Immature natural killer cell (primary cell): ENCODE measurements around the gene PRPSAP1. TPM values are rescaled to one million over a fixed set of nuclear protein-coding genes. Genes with fewer than 3 reads are reported as not detected.

Experiments used
- DNase-seq, 3 donors: peaks; one replicate each; pipeline ENCODE4 v3.0.0; 2022; ENCODE audit warnings: mixed read lengths in 1 of 3
- H3K27ac Mint-ChIP-seq, 6 donors: one replicate each; pipeline ENCODE4 v1.8.0; 2020; ENCODE audit warnings: mixed read lengths in 6 of 6, mild to moderate bottlenecking in 5 of 6, inconsistent platforms in 4 of 6, moderate library complexity in 3 of 6
- H3K27me3 Mint-ChIP-seq, 3 donors: one replicate each; pipeline ENCODE4 v1.8.0; 2020 to 2021; ENCODE audit warnings: low read depth in 3 of 3, mild to moderate bottlenecking in 3 of 3, mixed read lengths in 3 of 3, moderate library complexity in 3 of 3, inconsistent platforms in 1 of 3
- H3K36me3 Mint-ChIP-seq, 3 donors: one replicate each; pipeline ENCODE4 v1.8.0; 2020; ENCODE audit warnings: mixed read lengths in 3 of 3, inconsistent platforms in 2 of 3, mild to moderate bottlenecking in 2 of 3
- H3K4me1 Mint-ChIP-seq, 2 donors: one replicate each; pipeline ENCODE4 v1.8.0; 2020; ENCODE audit warnings: inconsistent platforms in 2 of 2, mild to moderate bottlenecking in 2 of 2, mixed read lengths in 2 of 2, moderate library complexity in 1 of 2
- H3K4me3 Mint-ChIP-seq, 5 donors: one replicate each; pipeline ENCODE4 v1.8.0; 2020; ENCODE audit warnings: mild to moderate bottlenecking in 5 of 5, mixed read lengths in 5 of 5, inconsistent platforms in 3 of 5, moderate library complexity in 3 of 5
- H3K9me3 Mint-ChIP-seq, 6 donors: one replicate each; pipeline ENCODE4 v1.8.0; 2020; ENCODE audit warnings: mild to moderate bottlenecking in 6 of 6, mixed read lengths in 6 of 6, inconsistent platforms in 4 of 6, moderate library complexity in 3 of 6
- polyA plus RNA-seq, 3 donors: library from polyadenylated mRNA; unstranded; fragments of 300-500 nt; fragmentation: Illumina TruSeq; gene quantifications; one replicate each; pipeline ENCODE4 v1.2.3, GENCODE V29; 2021

PRPSAP1 gene
- polyA plus RNA-seq, 3 donors from 2014 or later, result 59.8 to 87.6 (median 75.5) TPM

- H3K4me3 Mint-ChIP-seq, result peak overlapping the region; percentile 63 to 85 (median 79)
Measured at GRCh38 chr17:76262732-76263344, 90.9 kb downstream of the PRPSAP1 start.

GRCh38 chr17:76261421-76262215 is 92.1 kb downstream of the PRPSAP1 start:
- Mint-ChIP-seq H3K4me3 (peak overlapping the region; percentile 47 to 85 (median 67)), H3K4me1 (peaks cover 45 to 48% of the 10 kb centered on the region in 2 donors)

More at GRCh38 chr17:76262732-76263344, 90.9 kb downstream of the PRPSAP1 start:
- peaks cover 53 to 54% of the 10 kb centered on the region in 2 donors for H3K4me1 Mint-ChIP-seq
- no peaks in the 10 kb centered on the region for H3K9me3 Mint-ChIP-seq
- DNase-seq, result peak; percentile 59 to 66 (median 64)
- H3K27ac Mint-ChIP-seq, result peak overlapping the region; percentile 87 to 99 (median 94)
- H3K36me3 Mint-ChIP-seq, result no peaks in the 10 kb centered on the region
- H3K27me3 Mint-ChIP-seq, result peaks cover 15 to 26% (median 23%) of the 10 kb centered on the region in 3 donors

GRCh38 chr17:76260669-76261068 is 93.0 kb downstream of the PRPSAP1 start:
- Mint-ChIP-seq H3K27ac (peak overlapping the region in 4 of 6 donors; percentile 3 to 89 (median 42)), H3K36me3 (peaks cover 0 to 3% (median 0%) of the 10 kb centered on the region in 3 donors), H3K27me3 (peaks cover 10 to 15% (median 11%) of the 10 kb centered on the region in 3 donors), H3K9me3 (peaks cover 0 to 4% (median 0%) of the 10 kb centered on the region in 6 donors), H3K4me3 (peak overlapping the region in 1 of 5 donors; percentile 11), H3K4me1 (peaks cover 48 to 56% of the 10 kb centered on the region in 2 donors)
- no peak for DNase-seq

More at GRCh38 chr17:76261421-76262215, 92.1 kb downstream of the PRPSAP1 start:
- peaks cover 12 to 23% (median 15%) of the 10 kb centered on the region in 3 donors for H3K27me3 Mint-ChIP-seq
- peaks cover 0 to 3% (median 0%) of the 10 kb centered on the region in 3 donors for H3K36me3 Mint-ChIP-seq
- DNase-seq, result peak in 1 of 3 donors; percentile 21
- H3K9me3 Mint-ChIP-seq, result peaks cover 0 to 4% (median 0%) of the 10 kb centered on the region in 6 donors
- H3K27ac Mint-ChIP-seq, result peak overlapping the region; percentile 87 to 99 (median 94)

- Mint-ChIP-seq H3K27me3 (peaks cover 10 to 14% (median 14%) of the 10 kb centered on the region in 3 donors), H3K36me3 (peaks cover 0 to 3% (median 0%) of the 10 kb centered on the region in 3 donors), H3K4me1 (peaks cover 52 to 60% of the 10 kb centered on the region in 2 donors), H3K4me3 (no peak overlapping the region), H3K27ac (no peak overlapping the region), H3K9me3 (peaks cover 0 to 4% (median 0%) of the 10 kb centered on the region in 6 donors)
- no peak for DNase-seq
Measured at GRCh38 chr17:76260220-76260619, 93.5 kb downstream of the PRPSAP1 start.

Other genes starting within 250 kb of the PRPSAP1 start
- not detected for gene FOXJ1, start 212.7 kb downstream of the PRPSAP1 start, polyA plus RNA-seq
- 1 to 10 TPM in 2 of 3 donors, under 1 TPM in 1; 0.69 to 3.0 (median 1.2) TPM for gene RNF157, start 113.4 kb downstream of the PRPSAP1 start, polyA plus RNA-seq
- 1 to 10 TPM; 1.5 to 4.5 (median 3.9) TPM for gene UBALD2, start 88.6 kb downstream of the PRPSAP1 start, polyA plus RNA-seq
- gene QRICH2, start 45.6 kb downstream of the PRPSAP1 start, polyA plus RNA-seq, result under 1 TPM in 1 of 3 donors, not detected in 2; 0.28 TPM
- 1 to 10 TPM; 3.3 to 7.6 (median 6.5) TPM for gene SPHK1, start 30.7 kb upstream of the PRPSAP1 start, polyA plus RNA-seq
- gene UBE2O, start 99.2 kb upstream of the PRPSAP1 start, polyA plus RNA-seq, result 10 to 100 TPM in 1 of 3 donors, 1 to 10 TPM in 1, under 1 TPM in 1; 0.19 to 14.3 (median 5.2) TPM
- under 1 TPM in 1 of 3 donors, not detected in 2; 0.34 TPM for gene AANAT, start 113.7 kb upstream of the PRPSAP1 start, polyA plus RNA-seq
- 10 to 100 TPM; 19.3 to 90.5 (median 23.6) TPM for gene RHBDF2, start 147.5 kb upstream of the PRPSAP1 start, polyA plus RNA-seq
- gene CYGB, start 183.8 kb upstream of the PRPSAP1 start, polyA plus RNA-seq, result under 1 TPM in 2 of 3 donors, not detected in 1; 0.09 to 0.41 TPM
- gene PRCD, start 186.1 kb upstream of the PRPSAP1 start, polyA plus RNA-seq, result 1 to 10 TPM; 2.8 to 5.3 (median 3.1) TPM
- under 1 TPM in 1 of 3 donors, not detected in 2; 0.24 TPM for gene ST6GALNAC2, start 231.9 kb upstream of the PRPSAP1 start, polyA plus RNA-seq